Fibroblast of lung (primary cell): ENCODE measurements around the gene VAV1. TPM values are rescaled to one million over a fixed set of nuclear protein-coding genes. Genes with fewer than 3 reads are reported as not detected.

Experiments used
- DNase-seq, 2 donors: peaks; one replicate each; pipeline versions ENCODE4 v3.0.0 to v3.0.0-alpha.2; 2010; ENCODE audit warnings: low read depth in 2 of 2
- H2AFZ ChIP-seq: 2 replicates; pipeline ENCODE4 v1.5.1; 2012; ENCODE audit warnings: low read length, control low read depth, inconsistent platforms
- H3K27ac ChIP-seq: 2 replicates; pipeline ENCODE4 v1.5.1; 2011; ENCODE audit warnings: low read length, control low read depth; ENCODE audit not compliant: insufficient read depth
- H3K27me3 ChIP-seq: 2 replicates; pipeline ENCODE4 v1.5.1; 2011; ENCODE audit warnings: mild to moderate bottlenecking, low read length; ENCODE audit not compliant: control insufficient read depth, insufficient read depth
- H3K36me3 ChIP-seq: 2 replicates; pipeline ENCODE4 v1.5.1; 2011; ENCODE audit warnings: low read length; ENCODE audit not compliant: control insufficient read depth, insufficient read depth
- H3K4me1 ChIP-seq: 2 replicates; pipeline ENCODE4 v1.5.1; 2011; ENCODE audit warnings: low read length; ENCODE audit not compliant: control insufficient read depth, insufficient read depth; ENCODE audit errors: extremely low read depth
- H3K4me2 ChIP-seq: 2 replicates; pipeline ENCODE4 v1.5.1; 2011; ENCODE audit warnings: low read length, control low read depth; ENCODE audit not compliant: insufficient read depth; ENCODE audit errors: extremely low read depth
- H3K4me3 ChIP-seq, 4 experiments: fragments of 200-600 bp in 1 of 4; sonication (generic) in 1 of 4; replicated peaks in 1 of 4; 2 replicates each; pipeline ENCODE4 v1.5.1; 2011 to 2016; ENCODE audit warnings: low read length in 4 of 4, low read depth in 3 of 4, mild to moderate bottlenecking in 3 of 4, control low read depth in 2 of 4, inconsistent platforms in 1 of 4, mixed read lengths in 1 of 4; ENCODE audit not compliant: insufficient read depth in 1 of 4; ENCODE audit errors: control extremely low read depth in 1 of 4
- H3K79me2 ChIP-seq: 2 replicates; pipeline ENCODE4 v1.5.1; 2012; ENCODE audit warnings: mild to moderate bottlenecking, low read length, inconsistent platforms; ENCODE audit not compliant: control insufficient read depth, insufficient read depth
- H3K9ac ChIP-seq: 2 replicates; pipeline ENCODE4 v1.5.1; 2011; ENCODE audit warnings: mild to moderate bottlenecking, low read length, control low read depth; ENCODE audit not compliant: insufficient read depth
- H3K9me3 ChIP-seq: 2 replicates; pipeline ENCODE4 v1.5.1; 2012; ENCODE audit warnings: low read depth, low read length; ENCODE audit not compliant: control insufficient read depth, insufficient read depth
- H4K20me1 ChIP-seq: 2 replicates; pipeline ENCODE4 v1.5.1; 2011; ENCODE audit warnings: low read length; ENCODE audit not compliant: control insufficient read depth, insufficient read depth; ENCODE audit errors: extremely low read depth
- EZH2 ChIP-seq: IDR thresholded peaks from 2 replicates; pipeline ENCODE4 v1.5.1; 2012; ENCODE audit warnings: low read length, control low read depth, mild to moderate bottlenecking; ENCODE audit errors: missing control alignments
- polyA plus RNA-seq, 2 donors: library from polyadenylated mRNA; depleted of rRNA in 1 of 2; stranded (reverse) in 1 of 2; unstranded in 1 of 2; fragments of >200 nt; gene quantifications; 2 replicates each; pipeline ENCODE4 v1.2.1, GENCODE V29; 2011 to 2012; ENCODE audit warnings: missing spikeins in 1 of 2
- total RNA-seq: library from RNA; depleted of rRNA; stranded (reverse); fragments of >200 nt; gene quantifications from 2 replicates; pipeline ENCODE4 v1.2.1, GENCODE V29; 2014
- TF ChIP-seq, protein P1 (sequence below), 2 donors: IDR thresholded peaks in 1 of 2; conservative IDR thresholded peaks in 1 of 2; 1 replicate in 1 of 2; 2 replicates in 1 of 2; pipeline ENCODE4 v1.5.1; 2011 to 2012; ENCODE audit warnings: low read length in 2 of 2, control low read depth in 1 of 2, inconsistent platforms in 1 of 2, low read depth in 1 of 2, mild to moderate bottlenecking in 1 of 2

Gene VAV1
- total and polyA plus RNA-seq, 2 donors (not counting 1 experiment from before 2014, with no cell fraction given), result not detected

- no peak for DNase-seq
- peaks cover 3% of the 10 kb centered on the region for H3K36me3 ChIP-seq
- peaks cover 3% of the 10 kb centered on the region for H3K4me1 ChIP-seq
- H3K27ac ChIP-seq, result no peak overlapping the region
- H3K9ac ChIP-seq, result no peak overlapping the region
- H3K4me2 ChIP-seq, result no peak overlapping the region
- no peaks in the 10 kb centered on the region for H3K27me3 ChIP-seq
- no peak overlapping the region for H3K4me3 ChIP-seq
- no peak overlapping the region for H2AFZ ChIP-seq
- H4K20me1 ChIP-seq, result no peaks in the 10 kb centered on the region
- no peaks in the 10 kb centered on the region for H3K9me3 ChIP-seq
- H3K79me2 ChIP-seq, result no peaks in the 10 kb centered on the region
- TF ChIP-seq EZH2, result no peak
- TF ChIP-seq, protein P1, sequence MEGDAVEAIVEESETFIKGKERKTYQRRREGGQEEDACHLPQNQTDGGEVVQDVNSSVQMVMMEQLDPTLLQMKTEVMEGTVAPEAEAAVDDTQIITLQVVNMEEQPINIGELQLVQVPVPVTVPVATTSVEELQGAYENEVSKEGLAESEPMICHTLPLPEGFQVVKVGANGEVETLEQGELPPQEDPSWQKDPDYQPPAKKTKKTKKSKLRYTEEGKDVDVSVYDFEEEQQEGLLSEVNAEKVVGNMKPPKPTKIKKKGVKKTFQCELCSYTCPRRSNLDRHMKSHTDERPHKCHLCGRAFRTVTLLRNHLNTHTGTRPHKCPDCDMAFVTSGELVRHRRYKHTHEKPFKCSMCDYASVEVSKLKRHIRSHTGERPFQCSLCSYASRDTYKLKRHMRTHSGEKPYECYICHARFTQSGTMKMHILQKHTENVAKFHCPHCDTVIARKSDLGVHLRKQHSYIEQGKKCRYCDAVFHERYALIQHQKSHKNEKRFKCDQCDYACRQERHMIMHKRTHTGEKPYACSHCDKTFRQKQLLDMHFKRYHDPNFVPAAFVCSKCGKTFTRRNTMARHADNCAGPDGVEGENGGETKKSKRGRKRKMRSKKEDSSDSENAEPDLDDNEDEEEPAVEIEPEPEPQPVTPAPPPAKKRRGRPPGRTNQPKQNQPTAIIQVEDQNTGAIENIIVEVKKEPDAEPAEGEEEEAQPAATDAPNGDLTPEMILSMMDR (conservative IDR thresholded peaks at IDR 0.05 in 1 of 2, IDR thresholded peaks at IDR 0.05 in 1 of 2; ENCODE audit: low read depth in 1 of 2, low read length in 2 of 2), result no peak
Measured at GRCh38 chr19:6731822-6732221, 40.7 kb upstream of the VAV1 start.

DNA sequence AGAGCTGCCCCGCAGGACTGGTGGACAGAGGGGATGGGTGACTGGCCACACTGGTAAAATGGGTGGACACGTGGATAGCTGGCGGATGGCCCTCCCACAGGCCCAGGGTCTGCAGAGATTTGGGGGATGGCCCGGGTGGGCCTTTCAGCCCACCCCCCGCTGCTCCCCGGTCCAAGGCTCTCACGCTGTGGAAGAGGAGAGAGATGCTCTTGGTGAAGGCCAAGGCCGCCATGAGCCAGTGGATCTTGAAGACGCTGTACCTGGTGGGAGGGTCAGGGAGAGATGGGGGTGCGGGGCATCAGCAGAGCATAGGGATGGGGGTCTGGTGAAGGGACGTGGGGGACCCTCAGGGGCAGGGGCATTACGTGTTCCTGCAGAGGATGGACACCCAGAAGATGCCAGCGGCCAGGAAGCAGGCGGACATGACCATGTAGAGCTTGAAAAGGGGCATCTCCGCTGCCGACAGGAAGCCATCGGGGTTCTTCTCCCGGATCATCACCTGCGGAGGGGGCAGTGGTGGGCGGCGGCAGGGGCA lies 39.6 kb upstream of the VAV1 start:
- Histone ChIP-seq H3K4me2 (no peak overlapping the region), H3K27ac (no peak overlapping the region), H3K9me3 (no peaks in the 10 kb centered on the region), H3K79me2 (no peaks in the 10 kb centered on the region), H4K20me1 (no peaks in the 10 kb centered on the region), H3K4me3 (no peak overlapping the region), H3K36me3 (peaks cover 3% of the 10 kb centered on the region), H3K9ac (no peak overlapping the region), H3K27me3 (no peaks in the 10 kb centered on the region), H3K4me1 (peaks cover 3% of the 10 kb centered on the region), H2AFZ (no peak overlapping the region)
- no peak for TF ChIP-seq EZH2
- TF ChIP-seq, protein P1 (conservative IDR thresholded peaks at IDR 0.05 in 1 of 2, IDR thresholded peaks at IDR 0.05 in 1 of 2; ENCODE audit: low read depth in 1 of 2, low read length in 2 of 2), result no peak
- no peak for DNase-seq

DNA sequence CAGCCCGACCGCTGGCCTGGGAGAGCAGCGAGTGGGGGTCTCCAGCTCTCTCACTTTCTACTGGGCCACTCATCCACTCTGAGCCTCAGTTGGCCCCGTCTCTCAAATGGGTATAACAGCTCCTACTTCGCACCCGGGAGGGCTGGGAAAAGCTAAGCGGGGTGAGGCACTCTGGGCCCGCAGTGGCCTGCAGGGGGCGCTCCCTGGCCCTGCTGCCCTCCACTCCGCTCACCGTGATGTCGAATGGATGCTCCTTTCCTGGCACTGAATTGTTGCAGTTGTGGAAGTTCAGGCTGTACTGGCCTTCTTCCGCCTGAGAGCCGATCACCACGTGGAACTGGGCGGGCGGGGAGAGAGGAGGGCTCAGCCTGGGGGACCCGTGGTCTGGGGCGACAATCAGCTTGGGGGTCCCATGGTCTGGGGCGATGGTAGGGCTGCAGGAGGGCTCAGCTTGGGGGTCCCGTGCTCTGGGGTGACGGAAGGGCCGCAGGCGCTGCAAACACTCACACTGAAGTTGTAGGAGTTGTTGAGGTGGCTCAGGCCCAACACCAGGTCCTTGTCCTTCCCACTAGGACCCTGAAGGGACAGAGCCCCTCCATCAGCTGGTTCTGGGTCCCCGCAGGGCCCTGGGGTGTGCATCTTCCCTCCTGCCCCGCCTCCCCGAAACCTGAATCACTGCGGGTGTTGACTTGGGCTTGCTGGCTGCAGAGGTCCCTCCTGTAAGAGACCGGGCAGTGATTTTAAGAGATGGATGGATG lies 39.0 kb upstream of the VAV1 start:
- H3K4me2 ChIP-seq, result no peak overlapping the region
- no peaks in the 10 kb centered on the region for H3K79me2 ChIP-seq
- H3K9me3 ChIP-seq, result no peaks in the 10 kb centered on the region
- H3K9ac ChIP-seq, result no peak overlapping the region
- no peaks in the 10 kb centered on the region for H4K20me1 ChIP-seq
- H3K4me3 ChIP-seq, result no peak overlapping the region
- H2AFZ ChIP-seq, result no peak overlapping the region
- H3K27ac ChIP-seq, result no peak overlapping the region
- no peak for DNase-seq
- H3K27me3 ChIP-seq, result no peaks in the 10 kb centered on the region
- TF ChIP-seq EZH2, result no peak
- TF ChIP-seq, protein P1 (conservative IDR thresholded peaks at IDR 0.05 in 1 of 2, IDR thresholded peaks at IDR 0.05 in 1 of 2; ENCODE audit: low read depth in 1 of 2, low read length in 2 of 2), result peak; percentile 8 to 16
- H3K36me3 ChIP-seq, result peaks cover 3% of the 10 kb centered on the region
- peaks cover 9% of the 10 kb centered on the region for H3K4me1 ChIP-seq
